Esophagus squamous epithelium (tissue), 5 donors: ENCODE results near the gene RBM4B. TPM values are rescaled to one million over a fixed set of nuclear protein-coding genes. Genes with fewer than 3 reads are reported as not detected.

ENCODE experiments used
- DNase-seq: peaks from one replicate; lab custom pipeline; 2025; lab: John Stamatoyannopoulos, UW
- H3K27ac ChIP-seq, 4 donors: fragments of 200-600 bp; sonication (generic); one replicate each; pipeline ENCODE4 v1.5.1; 2016 to 2019; ENCODE audit warnings: mild to moderate bottlenecking in 1 of 4
- H3K27me3 ChIP-seq, 4 donors: fragments of 200-600 bp; sonication (generic); 1 replicate in 3 of 4; 2 replicates in 1 of 4; pipeline versions ENCODE4 v1.5.1 to v1.6.0; 2017 to 2021; ENCODE audit warnings: antibody characterized with exemption in 1 of 4
- H3K36me3 ChIP-seq, 3 donors: fragments of 200-600 bp; sonication (generic); one replicate each; pipeline ENCODE4 v1.5.1; 2016 to 2019
- H3K4me1 ChIP-seq, 3 donors: fragments of 200-600 bp; sonication (generic); one replicate each; pipeline ENCODE4 v1.5.1; 2017 to 2019
- H3K4me3 ChIP-seq, 4 donors: fragments of 200-600 bp; sonication (generic); 1 replicate in 3 of 4; 2 replicates in 1 of 4; pipeline ENCODE4 v1.5.1; 2016 to 2019; ENCODE audit warnings: mild to moderate bottlenecking in 2 of 4, moderate library complexity in 1 of 4
- H3K9me3 ChIP-seq, 3 donors: fragments of 200-600 bp; sonication (generic); one replicate each; pipeline ENCODE4 v1.5.1; 2016 to 2019
- POLR2A ChIP-seq, 4 donors: fragments of 450-650 bp; IDR thresholded peaks; one replicate each; pipeline ENCODE4 v1.6.1; 2017; ENCODE audit warnings: antibody characterized with exemption in 4 of 4, mild to moderate bottlenecking in 4 of 4, moderate library complexity in 3 of 4
- WGBS, 2 donors: methylation state at CpG; one replicate each; pipeline ENCODE4 v1.1.5; 2018; 5-methylcytosine and 5-hydroxymethylcytosine counted together
- intact Hi-C: fragments of 100-400 bp; cut with DNase I; formaldehyde crosslinking; loops from one replicate; pipeline ENCODE4 v1.15.0; 2022
- total RNA-seq, 4 donors: library from RNA; depleted of rRNA; stranded (reverse); fragments of >200 nt; gene quantifications; one replicate each; pipeline ENCODE4 v1.1.0, GENCODE V29; 2016
- TF ChIP-seq, protein P1 (sequence below), 6 experiments: fragments of 450-650 bp in 4 of 6; fragments of 200-600 bp in 2 of 6; sonication (generic) in 2 of 6; IDR thresholded peaks; one replicate each; pipeline ENCODE4 v1.5.1; 2016 to 2019; ENCODE audit warnings: antibody characterized with exemption in 6 of 6, mild to moderate bottlenecking in 4 of 6, moderate library complexity in 4 of 6
- donor health status: DM: yes; HTN: yes; CAD: no.

RBM4B gene
- total RNA-seq, 4 donors from 2014 or later: 8.4 to 16.4 (median 9.2) TPM

- Histone ChIP-seq H3K9me3 (peaks cover 0 to 5% (median 0%) of the 10 kb centered on the region in 3 donors), H3K4me3 (no peak overlapping the region), H3K27me3 (no peaks in the 10 kb centered on the region), H3K36me3 (peaks cover 8 to 93% (median 14%) of the 10 kb centered on the region in 3 donors), H3K4me1 (peaks cover 0 to 5% (median 3%) of the 10 kb centered on the region in 3 donors), H3K27ac (no peak overlapping the region)
- TF ChIP-seq, protein P1, sequence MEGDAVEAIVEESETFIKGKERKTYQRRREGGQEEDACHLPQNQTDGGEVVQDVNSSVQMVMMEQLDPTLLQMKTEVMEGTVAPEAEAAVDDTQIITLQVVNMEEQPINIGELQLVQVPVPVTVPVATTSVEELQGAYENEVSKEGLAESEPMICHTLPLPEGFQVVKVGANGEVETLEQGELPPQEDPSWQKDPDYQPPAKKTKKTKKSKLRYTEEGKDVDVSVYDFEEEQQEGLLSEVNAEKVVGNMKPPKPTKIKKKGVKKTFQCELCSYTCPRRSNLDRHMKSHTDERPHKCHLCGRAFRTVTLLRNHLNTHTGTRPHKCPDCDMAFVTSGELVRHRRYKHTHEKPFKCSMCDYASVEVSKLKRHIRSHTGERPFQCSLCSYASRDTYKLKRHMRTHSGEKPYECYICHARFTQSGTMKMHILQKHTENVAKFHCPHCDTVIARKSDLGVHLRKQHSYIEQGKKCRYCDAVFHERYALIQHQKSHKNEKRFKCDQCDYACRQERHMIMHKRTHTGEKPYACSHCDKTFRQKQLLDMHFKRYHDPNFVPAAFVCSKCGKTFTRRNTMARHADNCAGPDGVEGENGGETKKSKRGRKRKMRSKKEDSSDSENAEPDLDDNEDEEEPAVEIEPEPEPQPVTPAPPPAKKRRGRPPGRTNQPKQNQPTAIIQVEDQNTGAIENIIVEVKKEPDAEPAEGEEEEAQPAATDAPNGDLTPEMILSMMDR (IDR thresholded peaks at IDR 0.05): no peak
- no peak for TF ChIP-seq POLR2A (IDR thresholded peaks at IDR 0.05)
- DNase-seq: no peak
- 86% methylated on average over 4 of the region's 9 CpGs; no CpG with 5 or more reads in 1 of the 2 donors for WGBS, 2 donors
- intact Hi-C loops: no loop called here
These were observed 18.5 kb upstream of the RBM4B start for GRCh38 chr11:66696146-66696545.

GRCh38 chr11:66694732-66695207 lies 17.1 kb upstream of the RBM4B start:
- Histone ChIP-seq H3K4me3 (no peak overlapping the region), H3K27ac (peak overlapping the region in 3 of 4 donors; percentile 3 to 61 (median 19)), H3K9me3 (peaks cover 0 to 5% (median 0%) of the 10 kb centered on the region in 3 donors), H3K27me3 (no peaks in the 10 kb centered on the region), H3K36me3 (peaks cover 4 to 93% (median 7%) of the 10 kb centered on the region in 3 donors), H3K4me1 (peaks cover 0 to 5% (median 3%) of the 10 kb centered on the region in 3 donors)
- DNase-seq: peak; percentile 51
- TF ChIP-seq, protein P1 (IDR thresholded peaks at IDR 0.05): peak; percentile 91 to 98 (median 95)
- TF ChIP-seq POLR2A (IDR thresholded peaks at IDR 0.05): no peak
- intact Hi-C loops: loop anchor here (5.0 kb wide), 1 partner anchor 138 kb away; no protein-coding TSS in a partner anchor
- WGBS, 2 donors: 3 to 10% methylated on average over 5 of the region's 6 CpGs

DNA sequence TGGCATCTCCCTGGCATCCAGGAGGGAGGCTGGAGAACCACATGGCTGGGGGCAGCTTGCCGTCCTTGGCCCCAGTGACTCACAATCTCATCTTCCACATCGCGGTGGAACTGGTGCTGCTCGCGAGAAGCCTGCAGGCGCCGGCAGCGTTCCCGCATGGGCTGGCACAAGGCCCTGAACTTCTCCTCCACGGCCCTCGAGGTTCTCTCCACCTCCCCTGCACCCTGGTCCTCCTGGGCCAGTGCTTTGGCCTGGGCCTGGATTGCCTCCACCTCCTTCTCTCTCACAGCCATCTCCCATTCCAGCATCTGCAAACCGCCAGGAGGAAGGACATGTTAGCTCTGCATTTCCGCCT lies 16.3 kb upstream of the RBM4B start:
- intact Hi-C loops: loop anchor here (5.0 kb wide), 1 partner anchor 138 kb away; no protein-coding TSS in a partner anchor
- TF ChIP-seq, protein P1 (IDR thresholded peaks at IDR 0.05): no peak
- TF ChIP-seq POLR2A (IDR thresholded peaks at IDR 0.05): no peak
- no peak for DNase-seq
- H3K4me3 ChIP-seq: no peak overlapping the region
- no peaks in the 10 kb centered on the region for H3K9me3 ChIP-seq
- H3K36me3 ChIP-seq: peaks cover 4 to 93% (median 7%) of the 10 kb centered on the region in 3 donors
- 62% methylated on average over 9 of the region's 13 CpGs for WGBS, 2 donors
- no peak overlapping the region for H3K27ac ChIP-seq
- H3K4me1 ChIP-seq: peaks cover 0 to 5% (median 3%) of the 10 kb centered on the region in 3 donors
- H3K27me3 ChIP-seq: no peaks in the 10 kb centered on the region

DNA sequence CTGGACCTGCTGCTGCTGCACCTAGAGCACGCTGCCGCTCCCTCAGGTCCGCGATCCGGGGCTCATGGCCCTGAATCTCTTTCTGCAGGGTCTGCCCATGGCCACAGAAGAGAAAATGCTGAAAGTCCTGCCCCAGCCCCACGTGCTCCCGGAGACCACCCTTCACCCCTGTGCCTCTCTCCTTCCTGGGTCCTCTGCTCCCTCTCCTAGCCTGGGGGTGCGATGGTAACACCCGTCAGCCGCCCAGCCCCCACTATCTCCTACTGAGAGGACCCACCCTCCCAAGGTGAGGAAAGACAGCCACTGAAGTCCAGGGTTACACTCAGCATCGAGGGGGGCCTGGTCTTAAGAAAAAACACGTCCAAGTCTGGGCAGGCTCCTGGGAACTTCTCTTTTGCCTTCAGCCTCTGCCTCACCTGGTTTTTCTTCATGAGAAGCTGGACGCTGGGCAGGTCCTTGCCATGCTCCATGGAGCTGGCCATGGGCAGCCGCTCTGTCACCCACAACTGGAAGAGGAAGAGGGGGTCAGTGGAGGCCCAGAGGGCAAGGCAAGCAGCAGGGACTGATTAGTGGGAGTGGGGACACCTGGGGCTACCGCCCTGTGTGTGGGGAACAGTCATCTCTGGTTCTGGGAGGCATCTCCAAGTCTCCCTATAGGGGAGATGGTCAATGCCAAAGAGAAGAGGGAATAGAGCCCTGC lies 15.8 kb upstream of the RBM4B start:
- intact Hi-C loops: loop anchor here (5.0 kb wide), 1 partner anchor 139 kb away; no protein-coding TSS in a partner anchor
- peaks cover 0 to 6% (median 3%) of the 10 kb centered on the region in 3 donors for H3K4me1 ChIP-seq
- no peak overlapping the region for H3K4me3 ChIP-seq
- H3K27ac ChIP-seq: no peak overlapping the region
- H3K9me3 ChIP-seq: no peaks in the 10 kb centered on the region
- WGBS, 2 donors: 87 to 96% methylated on average over 7 to 8 of the region's 15 CpGs
- no peaks in the 10 kb centered on the region for H3K27me3 ChIP-seq
- TF ChIP-seq POLR2A (IDR thresholded peaks at IDR 0.05): no peak
- TF ChIP-seq, protein P1 (IDR thresholded peaks at IDR 0.05): no peak
- DNase-seq: no peak
- H3K36me3 ChIP-seq: peaks cover 4 to 93% (median 7%) of the 10 kb centered on the region in 3 donors

DNA sequence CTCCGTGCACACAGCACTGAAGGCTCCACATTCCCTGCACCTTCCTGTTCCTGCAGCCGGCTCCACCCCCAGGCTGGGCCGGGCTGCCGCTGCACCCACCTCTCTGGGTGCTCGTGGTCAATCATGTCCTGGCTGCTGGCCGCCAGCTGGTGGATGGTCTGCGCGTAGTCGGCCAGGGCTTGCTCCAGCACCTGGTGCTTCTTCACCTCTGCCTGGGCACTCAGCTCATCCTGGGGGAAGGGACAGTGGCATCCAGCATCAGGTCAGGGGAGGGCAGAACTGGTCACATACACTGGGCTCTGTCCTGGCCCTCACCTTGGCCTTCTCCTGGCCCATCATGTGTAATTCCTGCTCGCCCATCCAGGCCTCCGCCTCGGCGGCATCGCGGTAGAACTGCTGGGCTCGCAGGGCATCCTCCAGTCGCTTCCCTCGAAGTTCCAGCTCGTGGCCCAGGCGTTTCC lies 15.2 kb upstream of the RBM4B start:
- WGBS, 2 donors: 80 to 94% methylated on average over 7 to 16 of the region's 20 CpGs
- H3K4me1 ChIP-seq: peaks cover 0 to 12% (median 3%) of the 10 kb centered on the region in 3 donors
- H3K27ac ChIP-seq: no peak overlapping the region
- no peaks in the 10 kb centered on the region for H3K9me3 ChIP-seq
- TF ChIP-seq POLR2A (IDR thresholded peaks at IDR 0.05): no peak
- TF ChIP-seq, protein P1 (IDR thresholded peaks at IDR 0.05): no peak
- H3K27me3 ChIP-seq: no peaks in the 10 kb centered on the region
- H3K36me3 ChIP-seq: peaks cover 4 to 93% (median 7%) of the 10 kb centered on the region in 3 donors
- H3K4me3 ChIP-seq: no peak overlapping the region
- DNase-seq: no peak
- intact Hi-C loops: loop anchor here (5.0 kb wide), 1 partner anchor 139 kb away; no protein-coding TSS in a partner anchor
